Activated T-helper 1 cell treated with anti-CD3 and anti-CD28 coated beads, Interleukin-12 subunit alpha, Interleukin-12 subunit beta, Interleukin-2, Interleukin-4 antibody, amounts not matched to agents 30 ng/mL and 10 ng/mL and 1 ng/mL, durations not matched to agents 14 hours and 24 hours and 36 hours (primary cell): Measurements from ENCODE around the gene DISC1. TPM values are rescaled to one million over a fixed set of nuclear protein-coding genes. Genes with fewer than 3 reads are reported as not detected.
A peak's percentile ranks its signal among the peaks of the same experiment; 100 is the strongest.
"Not testable (repeated sequence)": the region's sequence is repeated elsewhere in the genome, so short reads cannot be mapped to it uniquely, and the experiment has no call there.

Experiments
- DNase-seq: peaks from one replicate; pipeline ENCODE4 v3.0.0; 2021; ENCODE audit warnings: low spot score
- H3K27ac Mint-ChIP-seq: one replicate; pipeline ENCODE4 v1.8.0; 2021; ENCODE audit warnings: mild to moderate bottlenecking, mixed read lengths
- H3K27me3 Mint-ChIP-seq: one replicate; pipeline ENCODE4 v1.8.0; 2022; ENCODE audit warnings: mild to moderate bottlenecking, moderate library complexity, mixed read lengths; ENCODE audit not compliant: insufficient read depth
- H3K36me3 Mint-ChIP-seq: one replicate; pipeline ENCODE4 v1.8.0; 2021; ENCODE audit warnings: low read depth, mixed read lengths
- H3K4me1 Mint-ChIP-seq: one replicate; pipeline ENCODE4 v1.8.0; 2021; ENCODE audit warnings: low read depth, mixed read lengths
- H3K4me3 Mint-ChIP-seq: one replicate; pipeline ENCODE4 v1.8.0; 2021; ENCODE audit warnings: mild to moderate bottlenecking, moderate library complexity, mixed read lengths
- H3K9me3 Mint-ChIP-seq: one replicate; pipeline ENCODE4 v1.8.0; 2021; ENCODE audit warnings: mixed read lengths
- intact Hi-C: fragments of 100-400 bp; cut with micrococcal nuclease; formaldehyde crosslinking; loops from one replicate; pipeline ENCODE4 v1.15.1; 2024
- total RNA-seq: library from RNA; stranded (reverse); gene quantifications from 2 replicates; pipeline ENCODE4 v1.2.3, GENCODE V29; 2022

The DISC1 gene
- total RNA-seq, 1 donor from 2014 or later, result 3.3 TPM

GRCh38 chr1:231887166-231887565, 260.6 kb downstream of the DISC1 start:
- Mint-ChIP-seq H3K36me3 (no peaks in the 10 kb centered on the region), H3K4me3 (no peak overlapping the region), H3K27me3 (no peaks in the 10 kb centered on the region), H3K9me3 (no peaks in the 10 kb centered on the region), H3K4me1 (no peaks in the 10 kb centered on the region), H3K27ac (no peak overlapping the region)
- intact Hi-C loops, result no loop called here
- DNase-seq, result no peak

GRCh38 chr1:231887866-231888265, 261.3 kb downstream of the DISC1 start:
- H3K4me3 Mint-ChIP-seq, result no peak overlapping the region
- no peak for DNase-seq
- intact Hi-C loops, result no loop called here
- H3K27ac Mint-ChIP-seq, result no peak overlapping the region
- H3K9me3 Mint-ChIP-seq, result no peaks in the 10 kb centered on the region
- H3K36me3 Mint-ChIP-seq, result no peaks in the 10 kb centered on the region
- H3K27me3 Mint-ChIP-seq, result peaks cover 3% of the 10 kb centered on the region
- no peaks in the 10 kb centered on the region for H3K4me1 Mint-ChIP-seq

DNA sequence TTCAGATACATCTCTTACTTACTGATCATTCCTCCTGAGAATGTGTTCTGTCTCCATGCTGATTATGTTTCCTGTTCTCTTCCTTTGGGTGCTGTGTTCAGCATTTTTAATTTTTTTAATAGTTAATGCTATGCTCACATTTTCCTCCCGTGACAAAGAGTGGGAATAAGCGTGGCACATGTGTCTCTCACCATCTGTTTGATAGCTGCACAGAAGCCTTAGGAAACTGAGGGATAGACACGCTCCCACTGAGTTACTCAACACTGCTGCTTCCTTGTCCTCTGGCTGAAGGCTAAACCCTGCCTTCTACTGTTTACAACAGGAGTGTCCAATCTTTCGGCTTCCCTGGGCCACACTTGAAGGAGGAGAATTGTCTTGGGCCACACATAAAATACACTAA, 264.2 kb downstream of the DISC1 start:
- peaks cover 3% of the 10 kb centered on the region for H3K27me3 Mint-ChIP-seq
- H3K9me3 Mint-ChIP-seq, result no peaks in the 10 kb centered on the region
- no peaks in the 10 kb centered on the region for H3K4me1 Mint-ChIP-seq
- H3K36me3 Mint-ChIP-seq, result no peaks in the 10 kb centered on the region
- no peak overlapping the region for H3K27ac Mint-ChIP-seq
- H3K4me3 Mint-ChIP-seq, result no peak overlapping the region
- intact Hi-C loops, result no loop called here
- no peak for DNase-seq

DNA sequence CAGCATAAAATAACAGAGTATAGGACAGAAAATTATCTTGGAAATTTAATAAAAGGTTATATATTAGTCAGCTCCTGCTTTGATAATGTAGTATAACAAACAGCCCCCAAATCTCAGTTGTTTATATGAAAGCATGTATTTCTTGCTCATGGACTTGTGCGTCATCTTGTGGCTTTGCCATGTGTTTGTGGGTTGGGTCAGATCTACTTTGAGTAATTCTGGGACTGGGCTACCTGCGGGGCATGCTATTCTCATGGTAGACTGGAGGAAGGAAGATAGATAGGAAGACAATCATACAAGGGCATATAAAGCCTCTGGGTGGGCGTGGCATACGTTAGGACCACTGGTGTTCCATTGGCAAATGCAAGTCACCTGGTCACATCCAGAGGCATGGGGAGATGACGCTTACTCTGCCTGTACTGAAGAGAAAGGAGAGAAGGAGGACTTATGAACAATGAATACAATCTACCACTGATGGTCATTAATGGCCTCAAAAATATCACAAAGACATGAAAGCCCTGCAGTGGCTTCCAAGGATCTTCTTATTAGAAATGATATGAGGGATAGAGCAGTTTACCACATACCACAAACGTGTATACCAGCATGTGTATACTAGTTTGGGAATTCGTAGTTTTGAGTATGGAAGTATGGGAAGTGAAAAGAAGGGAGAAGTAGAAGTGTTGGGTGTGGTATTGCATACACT, 267.0 kb downstream of the DISC1 start:
- Mint-ChIP-seq H3K27me3 (peaks cover 6% of the 10 kb centered on the region), H3K27ac (no peak overlapping the region), H3K9me3 (no peaks in the 10 kb centered on the region), H3K36me3 (no peaks in the 10 kb centered on the region), H3K4me3 (no peak overlapping the region), H3K4me1 (no peaks in the 10 kb centered on the region)
- intact Hi-C loops, result no loop called here
- DNase-seq, result no peak

DNA sequence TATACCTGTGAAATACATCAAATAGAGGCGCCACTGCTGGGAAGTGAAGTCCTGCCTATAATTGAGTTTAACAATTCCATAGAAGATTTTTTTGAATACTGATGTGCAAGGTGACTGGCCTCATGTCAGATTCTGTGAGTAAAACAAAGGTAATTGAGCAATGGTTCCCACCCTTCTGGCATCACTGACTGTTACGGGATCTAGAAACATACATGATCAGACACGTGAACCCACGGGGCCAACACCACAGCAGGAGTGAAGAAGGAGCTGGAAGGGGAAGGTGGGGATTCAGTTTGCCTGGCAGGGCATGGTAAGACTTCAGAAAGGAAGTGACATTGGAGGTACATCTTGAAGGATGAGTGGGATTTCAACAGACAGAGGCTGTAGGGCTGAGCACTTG, 270.2 kb downstream of the DISC1 start:
- Mint-ChIP-seq H3K27ac (no peak overlapping the region), H3K4me3 (no peak overlapping the region), H3K36me3 (no peaks in the 10 kb centered on the region)

GRCh38 chr1:231899046-231899445, 272.5 kb downstream of the DISC1 start:
- Mint-ChIP-seq H3K4me3 (no peak overlapping the region), H3K36me3 (peaks cover 2% of the 10 kb centered on the region), H3K9me3 (no peaks in the 10 kb centered on the region), H3K4me1 (no peaks in the 10 kb centered on the region), H3K27ac (no peak overlapping the region), H3K27me3 (peaks cover 4% of the 10 kb centered on the region)
- no peak for DNase-seq
- intact Hi-C loops, result no loop called here

More for the DNA sequence above, 270.2 kb downstream of the DISC1 start:
- intact Hi-C loops, result no loop called here
- Mint-ChIP-seq H3K9me3 (no peaks in the 10 kb centered on the region), H3K27me3 (peaks cover 6% of the 10 kb centered on the region), H3K4me1 (no peaks in the 10 kb centered on the region)
- no peak for DNase-seq

- H3K4me1 Mint-ChIP-seq, result no peaks in the 10 kb centered on the region
- no peak overlapping the region for H3K27ac Mint-ChIP-seq
- peaks cover 6% of the 10 kb centered on the region for H3K9me3 Mint-ChIP-seq
- peaks cover 2% of the 10 kb centered on the region for H3K36me3 Mint-ChIP-seq
- DNase-seq, result no peak
- intact Hi-C loops, result no loop called here
- H3K27me3 Mint-ChIP-seq, result peaks cover 5% of the 10 kb centered on the region
- no peak overlapping the region for H3K4me3 Mint-ChIP-seq
Measured at GRCh38 chr1:231899713-231900435, 273.3 kb downstream of the DISC1 start.

DNA sequence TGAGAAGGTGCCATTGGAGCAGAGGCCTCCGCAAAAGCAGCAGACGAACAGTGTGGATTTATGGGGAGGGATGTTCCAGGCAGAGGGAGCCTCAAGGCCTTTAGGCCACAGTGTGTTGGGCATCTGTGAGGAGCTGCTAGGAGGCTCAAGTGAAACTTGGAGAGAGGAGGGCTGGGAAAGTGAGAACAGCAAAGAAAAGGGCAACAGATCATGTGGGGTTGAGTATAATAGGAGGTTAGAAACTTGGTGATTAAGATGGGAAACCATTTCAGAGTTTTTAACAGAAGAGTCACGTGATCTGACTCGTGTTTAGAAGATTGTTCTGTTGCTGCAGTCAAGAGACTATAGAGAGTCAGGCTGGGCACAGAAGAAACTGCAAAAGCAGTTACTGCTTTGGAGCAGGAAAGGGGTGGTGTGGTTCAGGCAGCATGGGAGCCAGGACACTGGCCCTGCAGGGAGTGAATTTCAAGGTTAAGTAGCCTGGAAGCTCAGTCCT, 277.0 kb downstream of the DISC1 start:
- Mint-ChIP-seq H3K4me3 (no peak overlapping the region), H3K4me1 (no peaks in the 10 kb centered on the region), H3K27ac (no peak overlapping the region), H3K27me3 (peaks cover 5% of the 10 kb centered on the region), H3K36me3 (peaks cover 2% of the 10 kb centered on the region), H3K9me3 (peaks cover 6% of the 10 kb centered on the region)
- intact Hi-C loops, result no loop called here
- DNase-seq, result no peak

DNA sequence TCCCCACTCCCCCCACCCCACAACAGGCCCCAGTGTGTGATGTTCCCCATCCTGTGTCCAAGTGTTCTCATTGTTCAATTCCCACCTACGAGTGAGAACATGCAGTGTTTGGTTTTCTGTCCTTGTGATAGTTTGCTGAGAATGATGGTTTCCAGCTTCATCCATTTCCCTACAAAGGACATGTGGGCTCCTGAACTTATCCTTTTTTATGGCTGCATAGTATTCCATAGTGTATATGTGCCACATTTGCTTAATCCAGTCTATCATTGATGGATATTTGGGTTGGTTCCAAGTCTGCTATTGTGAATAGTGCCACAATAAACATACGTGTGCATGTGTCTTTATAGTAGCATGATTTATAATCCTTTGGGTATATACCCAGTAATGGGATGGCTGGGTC, 280.7 kb downstream of the DISC1 start:
- H3K9me3 Mint-ChIP-seq, intact Hi-C loops, H3K4me1 Mint-ChIP-seq, H3K4me3 Mint-ChIP-seq, DNase-seq, H3K36me3 Mint-ChIP-seq, H3K27ac Mint-ChIP-seq: not testable (repeated sequence)
- H3K27me3 Mint-ChIP-seq, result peaks cover 12% of the 10 kb centered on the region

DNA sequence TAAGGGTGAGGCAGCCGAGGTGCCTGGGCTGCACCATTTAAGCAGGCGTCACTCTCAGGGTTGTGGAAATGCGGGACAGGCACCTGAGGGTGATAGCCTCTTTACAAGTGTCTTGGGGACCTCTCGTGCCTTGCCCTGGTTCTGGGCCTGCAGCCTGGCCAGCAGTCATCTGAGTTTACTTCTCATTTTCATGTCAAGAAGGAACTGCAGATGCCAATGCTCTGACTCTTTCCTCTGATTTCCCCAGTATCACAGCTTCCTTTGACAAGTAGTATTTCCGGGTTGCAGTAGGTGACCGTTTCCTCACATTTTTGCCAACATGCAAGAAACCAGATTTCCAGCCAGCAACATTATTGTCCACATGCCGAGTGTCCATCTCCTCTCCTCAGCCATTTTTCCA, 286.9 kb downstream of the DISC1 start:
- Mint-ChIP-seq H3K4me3 (no peak overlapping the region), H3K4me1 (peaks cover 32% of the 10 kb centered on the region), H3K27ac (no peak overlapping the region), H3K36me3 (peaks cover 3% of the 10 kb centered on the region), H3K27me3 (peaks cover 19% of the 10 kb centered on the region), H3K9me3 (no peaks in the 10 kb centered on the region)
- intact Hi-C loops, result no loop called here
- no peak for DNase-seq

DNA sequence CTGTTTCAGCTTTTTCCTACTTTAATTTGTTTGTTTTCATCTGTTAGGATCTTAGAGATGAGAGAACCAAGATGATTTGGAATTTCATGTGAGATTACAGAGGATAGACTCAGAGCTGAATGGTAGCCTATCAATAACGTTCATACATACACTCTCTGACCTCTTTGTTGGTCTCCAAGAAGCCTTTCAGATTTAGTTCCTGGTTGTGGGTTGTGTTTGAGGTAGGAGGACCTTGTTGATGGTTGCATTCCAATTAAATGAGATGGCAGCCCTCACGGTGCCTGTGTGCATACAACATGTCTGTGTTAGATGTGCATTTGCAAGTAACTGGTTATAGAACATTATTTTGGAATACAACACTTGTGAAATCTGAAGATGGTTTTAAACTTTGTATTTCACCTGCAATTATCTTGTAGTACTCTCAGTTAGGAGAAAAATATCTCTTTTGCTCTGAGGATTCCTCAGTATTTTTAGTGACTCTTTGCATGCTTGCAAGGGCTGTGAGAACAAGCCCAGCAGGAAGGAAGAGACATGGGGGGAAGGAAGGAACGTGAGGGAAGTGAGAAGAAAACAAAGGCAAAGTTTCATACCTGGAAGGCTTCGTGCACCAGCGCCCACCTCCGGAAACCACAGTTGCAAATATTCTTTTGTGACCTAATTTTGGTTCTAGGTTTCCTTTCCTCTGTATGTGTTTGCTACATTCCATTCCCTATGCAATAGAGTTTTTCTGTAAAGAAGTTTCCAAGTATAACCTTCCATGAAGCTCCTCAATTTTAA, 291.8 kb downstream of the DISC1 start:
- Mint-ChIP-seq H3K9me3 (no peaks in the 10 kb centered on the region), H3K4me1 (peaks cover 53% of the 10 kb centered on the region), H3K27ac (no peak overlapping the region), H3K27me3 (peaks cover 22% of the 10 kb centered on the region), H3K36me3 (peaks cover 3% of the 10 kb centered on the region), H3K4me3 (peak overlapping the region; percentile 48)
- DNase-seq, result peak; percentile 8
- intact Hi-C loops, result loop anchor here (2.0 kb wide), 2 partner anchors 52 to 56 kb away; no protein-coding TSS in a partner anchor

- peak overlapping the region; percentile 27 for H3K4me3 Mint-ChIP-seq
- peaks cover 22% of the 10 kb centered on the region for H3K27me3 Mint-ChIP-seq
- no peak overlapping the region for H3K27ac Mint-ChIP-seq
- no peak for DNase-seq
- H3K4me1 Mint-ChIP-seq, result peaks cover 53% of the 10 kb centered on the region
- no peaks in the 10 kb centered on the region for H3K9me3 Mint-ChIP-seq
- intact Hi-C loops, result loop anchor here (2.0 kb wide), 2 partner anchors 53 to 55 kb away; no protein-coding TSS in a partner anchor
- H3K36me3 Mint-ChIP-seq, result peaks cover 3% of the 10 kb centered on the region
Measured at GRCh38 chr1:231919239-231919885, 292.8 kb downstream of the DISC1 start.
